ENCODE measurements around the gene COG8. TPM values are rescaled to one million over a fixed set of nuclear protein-coding genes. Genes with fewer than 3 reads are reported as not detected.

COG8 gene
- total and polyA plus RNA-seq, 2 of the 8 experiments (the other 6 are each of a cell fraction or from before 2014, with no cell fraction given): 49.1 to 55.6 TPM

DNA sequence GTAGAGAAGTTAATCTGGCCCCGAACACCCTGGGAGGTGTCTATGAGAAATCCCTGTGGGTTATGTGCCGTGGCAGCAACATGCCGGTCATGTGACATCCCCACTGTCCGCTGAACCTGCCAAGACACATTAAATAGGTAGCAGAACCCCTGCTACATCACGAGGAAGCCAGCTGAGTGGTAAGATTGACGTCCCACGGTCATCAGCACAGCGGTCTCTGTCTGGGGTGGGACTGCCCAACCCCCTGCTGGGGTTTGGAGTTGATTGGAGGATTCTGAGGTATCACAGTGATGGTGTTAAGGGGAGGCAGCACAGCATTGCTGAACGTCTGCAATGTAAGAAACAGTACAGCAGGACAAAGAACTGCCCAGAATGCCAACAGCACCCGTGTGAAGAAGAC lies 10.2 kb upstream of the COG8 start:
- CTCF ChIA-PET (ENCODE audit: partially characterized antibody): no interaction called here
- no peak overlapping the region for H3K4me2 ChIP-seq (ENCODE audit: insufficient read depth in 1 of 2, low read depth in 2 of 2, low read length in 2 of 2)
- H3K18ac ChIP-seq (ENCODE audit: extremely low read depth, low read length): no peak overlapping the region
- FAIRE-seq (no peak), DNase-seq (ENCODE audit: low read depth in 1 of 2, low spot score in 2 of 2) (no peak)
- 94% methylated on average over 10 of the region's 10 CpGs; no CpG with 5 or more reads in 1 of the 2 experiments for WGBS, 2 experiments (ENCODE audit: extremely low coverage in 1 of 2, insufficient coverage in 1 of 2, insufficient read length in 1 of 2, insufficient replicate concordance in 2 of 2, low coverage in 1 of 2, low lambda C conversion rate in 2 of 2, missing lambda C conversion rate in 1 of 2)
- TF ChIP-seq CTBP2 (IDR thresholded peaks at IDR 0.05; ENCODE audit: borderline replicate concordance, insufficient read depth, insufficient read length, low read length) (no peak), GTF2F1 (IDR thresholded peaks at IDR 0.05; ENCODE audit: borderline replicate concordance, low read depth, low read length) (no peak), CREB1 (IDR thresholded peaks at IDR 0.05) (no peak), NRF1 (IDR thresholded peaks at IDR 0.05; ENCODE audit: low read depth, low read length) (no peak), MAFK (IDR thresholded peaks at IDR 0.05; ENCODE audit: low read depth, low read length) (no peak)
- no peak overlapping the region for H3K4me3 ChIP-seq (ENCODE audit: extremely low read depth in 1 of 4, insufficient read depth in 2 of 4, low read depth in 3 of 4, low read length in 4 of 4)
- no peak overlapping the region for H2BK5ac ChIP-seq (ENCODE audit: low read depth, low read length)
- no peak overlapping the region for H4K91ac ChIP-seq (replicated peaks; ENCODE audit: insufficient read length, low read length)
- H3K36me3 ChIP-seq (ENCODE audit: control insufficient read depth in 2 of 4, insufficient read depth in 4 of 4, low read length in 3 of 4): no peaks in the 10 kb centered on the region
- no peak overlapping the region for H2BK12ac ChIP-seq (ENCODE audit: low read depth, low read length)
- no peak overlapping the region for H3K27ac ChIP-seq (ENCODE audit: low read depth, low read length)
- H3K4me1 ChIP-seq (replicated peaks in 1 of 4; ENCODE audit: control insufficient read depth in 3 of 4, insufficient read depth in 4 of 4, low read length in 3 of 4): no peaks in the 10 kb centered on the region
- H3K23me2 ChIP-seq (ENCODE audit: low read depth, low read length): no peaks in the 10 kb centered on the region
- no peak overlapping the region for H3K56ac ChIP-seq (replicated peaks; ENCODE audit: insufficient read length, low read depth, low read length)
- H3K14ac ChIP-seq (ENCODE audit: insufficient read length): no peak overlapping the region
- H2AFZ ChIP-seq (ENCODE audit: low read length): no peak overlapping the region
- no peak overlapping the region for H4K5ac ChIP-seq (ENCODE audit: insufficient read length, low read depth, low read length)
- POLR2A ChIA-PET (ENCODE audit: partially characterized antibody): interaction anchor here (1.3 to 29.8 kb wide), 3 partner anchors 9 to 30 kb away, joined by 3 to 497 read pairs (median 13); partner anchors contain the start of genes COG8, NIP7, PDF and VPS4A
- no peaks in the 10 kb centered on the region for H3K9me3 ChIP-seq (ENCODE audit: insufficient read depth in 2 of 2, low read depth in 1 of 2, low read length in 1 of 2)
- no peak overlapping the region for H2BK20ac ChIP-seq (ENCODE audit: low read length)
- H3K23ac ChIP-seq (ENCODE audit: insufficient read length): no peak overlapping the region
- H4K8ac ChIP-seq (ENCODE audit: extremely low read depth, insufficient read depth, low read length): no peak overlapping the region
- H3K9ac ChIP-seq (replicated peaks in 1 of 4; ENCODE audit: extremely low read depth in 1 of 4, low read depth in 3 of 4, low read length in 3 of 4): no peak overlapping the region
- no peaks in the 10 kb centered on the region for H4K20me1 ChIP-seq (replicated peaks in 1 of 2; ENCODE audit: control insufficient read depth in 1 of 2, insufficient read depth in 2 of 2, low read length in 2 of 2)
- no peaks in the 10 kb centered on the region for H3K79me2 ChIP-seq (ENCODE audit: control insufficient read depth in 1 of 2, insufficient read depth in 2 of 2, low read length in 2 of 2)
- H3K27me3 ChIP-seq (replicated peaks in 1 of 4; ENCODE audit: control insufficient read depth in 3 of 4, extremely low read depth in 1 of 4, insufficient read depth in 3 of 4, low read length in 3 of 4): no peaks in the 10 kb centered on the region
- no peak overlapping the region for H3K4ac ChIP-seq (replicated peaks; ENCODE audit: insufficient read length, low read depth, low read length)
- no peak overlapping the region for H2BK15ac ChIP-seq (ENCODE audit: low read length)
- no peak overlapping the region for H2AK5ac ChIP-seq (ENCODE audit: low read depth, low read length)
- no peak overlapping the region for H2BK120ac ChIP-seq (replicated peaks; ENCODE audit: low read depth, low read length)
- no peaks in the 10 kb centered on the region for H3K79me1 ChIP-seq (ENCODE audit: low read depth, low read length)
